Spleen (tissue), 3 donors: Measurements from ENCODE around the gene PTPRM.

ENCODE experiments used
- POLR2A ChIP-seq, 3 donors: fragments of 450-650 bp; IDR thresholded peaks; one replicate each; pipeline ENCODE4 v1.5.1; 2017; ENCODE audit warnings: antibody characterized with exemption in 3 of 3, mild to moderate bottlenecking in 1 of 3
- POLR2AphosphoS5 ChIP-seq, 3 donors: sonication (generic); formaldehyde crosslinking; IDR thresholded peaks; one replicate each; pipeline ENCODE4 v1.5.1; 2017; ENCODE audit warnings: antibody characterized with exemption in 3 of 3

GRCh38 chr18:8379187-8379941 is 812.2 kb downstream of the PTPRM start:
- TF ChIP-seq POLR2A (IDR thresholded peaks at IDR 0.05), result no peak
- TF ChIP-seq POLR2AphosphoS5 (IDR thresholded peaks at IDR 0.05), result no peak
